WTC11 (cell line): ENCODE results near the gene CHST6. TPM values are rescaled to one million over a fixed set of nuclear protein-coding genes. Genes with fewer than 3 reads are reported as not detected.

ENCODE experiments used
- ATF1 ChIP-seq: sonication (generic); formaldehyde crosslinking; IDR thresholded peaks from 2 replicates; pipeline ENCODE4 v1.8.1; 2023; ENCODE audit warnings: mild to moderate bottlenecking, moderate library complexity, missing genetic modification reagents
- CREB1 ChIP-seq: sonication (generic); formaldehyde crosslinking; IDR thresholded peaks from 2 replicates; pipeline ENCODE4 v1.8.0; 2023; ENCODE audit warnings: mild to moderate bottlenecking, missing genetic modification reagents
- E2F4 ChIP-seq: sonication (generic); formaldehyde crosslinking; IDR thresholded peaks from 2 replicates; pipeline ENCODE4 v1.8.1; 2022; ENCODE audit warnings: low read depth, mild to moderate bottlenecking, moderate library complexity, missing genetic modification reagents, borderline replicate concordance
- ELF4 ChIP-seq: sonication (generic); formaldehyde crosslinking; IDR thresholded peaks from 2 replicates; pipeline ENCODE4 v1.8.1; 2022; ENCODE audit warnings: low read depth, mild to moderate bottlenecking, moderate library complexity, missing genetic modification reagents
- FOXP1 ChIP-seq: sonication (generic); formaldehyde crosslinking; IDR thresholded peaks from 2 replicates; pipeline ENCODE4 v1.8.0; 2022; ENCODE audit warnings: missing genetic modification reagents, mild to moderate bottlenecking, moderate library complexity, borderline replicate concordance
- JUN ChIP-seq: sonication (generic); formaldehyde crosslinking; IDR thresholded peaks from 2 replicates; pipeline ENCODE4 v1.8.0; 2023; ENCODE audit warnings: mild to moderate bottlenecking, missing genetic modification reagents
- MAX ChIP-seq: sonication (generic); formaldehyde crosslinking; IDR thresholded peaks from 2 replicates; pipeline ENCODE4 v1.8.0; 2022; ENCODE audit warnings: mild to moderate bottlenecking, missing genetic modification reagents
- MLX ChIP-seq: sonication (generic); formaldehyde crosslinking; IDR thresholded peaks from 2 replicates; pipeline ENCODE4 v1.8.1; 2023; ENCODE audit warnings: mild to moderate bottlenecking, missing genetic modification reagents, moderate library complexity
- NFATC4 ChIP-seq: fragments of 250-450 bp; sonication (Bioruptor Pico); IDR thresholded peaks from 2 replicates; pipeline ENCODE4 v1.9.0; 2021; ENCODE audit warnings: mild to moderate bottlenecking
- NFYB ChIP-seq: sonication (generic); formaldehyde crosslinking; conservative IDR thresholded peaks from 2 replicates; pipeline ENCODE4 v1.8.0; 2022; ENCODE audit warnings: low read depth, missing genetic modification reagents
- OVOL2 ChIP-seq: fragments of 250-450 bp; sonication (Bioruptor Pico); IDR thresholded peaks from 2 replicates; pipeline ENCODE4 v1.9.0; 2021; ENCODE audit warnings: mild to moderate bottlenecking, borderline replicate concordance
- SMAD4 ChIP-seq: sonication (generic); formaldehyde crosslinking; IDR thresholded peaks from 2 replicates; pipeline ENCODE4 v1.8.0; 2022; ENCODE audit warnings: mild to moderate bottlenecking, missing genetic modification reagents
- SP1 ChIP-seq: sonication (generic); formaldehyde crosslinking; conservative IDR thresholded peaks from 2 replicates; pipeline ENCODE4 v1.8.1; 2022; ENCODE audit warnings: missing genetic modification reagents
- ZMAT4 ChIP-seq: fragments of 250-450 bp; sonication (Bioruptor Pico); IDR thresholded peaks from 2 replicates; pipeline ENCODE4 v1.9.0; 2021; ENCODE audit warnings: mild to moderate bottlenecking
- ZNF121 ChIP-seq: sonication (generic); formaldehyde crosslinking; IDR thresholded peaks from 2 replicates; pipeline ENCODE4 v1.8.0; 2023; ENCODE audit warnings: missing genetic modification reagents
- ZNF219 ChIP-seq: sonication (generic); formaldehyde crosslinking; IDR thresholded peaks from 2 replicates; pipeline ENCODE4 v1.8.0; 2023; ENCODE audit warnings: missing genetic modification reagents, mild to moderate bottlenecking, borderline replicate concordance
- ZNF281 ChIP-seq: sonication (generic); formaldehyde crosslinking; IDR thresholded peaks from 2 replicates; pipeline ENCODE4 v1.8.0; 2023; ENCODE audit warnings: mild to moderate bottlenecking, missing genetic modification reagents
- ZNF317 ChIP-seq: sonication (generic); formaldehyde crosslinking; IDR thresholded peaks from 2 replicates; pipeline ENCODE4 v1.8.1; 2023; ENCODE audit warnings: low read depth, mild to moderate bottlenecking, moderate library complexity, missing genetic modification reagents, borderline replicate concordance
- ZNF671 ChIP-seq: fragments of 250-450 bp; sonication (Bioruptor Pico); IDR thresholded peaks from 2 replicates; pipeline ENCODE4 v1.8.0; 2021; ENCODE audit warnings: mild to moderate bottlenecking
- total RNA-seq: library from RNA; stranded (reverse); gene quantifications from 3 replicates; pipeline ENCODE4 v1.2.3, GENCODE V29; 2021
- TF ChIP-seq, protein P1 (sequence below): sonication (generic); formaldehyde crosslinking; IDR thresholded peaks from 2 replicates; pipeline ENCODE4 v1.8.1; 2022; ENCODE audit warnings: mild to moderate bottlenecking, missing genetic modification reagents, moderate library complexity, borderline replicate concordance
- TF ChIP-seq, protein P2 (sequence below): sonication (generic); formaldehyde crosslinking; IDR thresholded peaks from 2 replicates; pipeline ENCODE4 v1.8.1; 2023; ENCODE audit warnings: mild to moderate bottlenecking, missing genetic modification reagents, borderline replicate concordance
- TF ChIP-seq, protein P3 (sequence below): sonication (generic); formaldehyde crosslinking; IDR thresholded peaks from 2 replicates; pipeline ENCODE4 v1.8.1; 2023; ENCODE audit warnings: mild to moderate bottlenecking, missing genetic modification reagents, moderate library complexity
- TF ChIP-seq, protein P4 (sequence below): sonication (generic); formaldehyde crosslinking; IDR thresholded peaks from 2 replicates; pipeline ENCODE4 v1.8.1; 2023; ENCODE audit warnings: mild to moderate bottlenecking, missing genetic modification reagents
- TF ChIP-seq, protein P5 (sequence below): fragments of 250-450 bp; sonication (Bioruptor Pico); IDR thresholded peaks from 2 replicates; pipeline ENCODE4 v2.1.2; 2022; ENCODE audit warnings: mild to moderate bottlenecking, moderate library complexity

Gene CHST6
- total RNA-seq, 1 experiment from 2014 or later: 20.2 TPM

DNA sequence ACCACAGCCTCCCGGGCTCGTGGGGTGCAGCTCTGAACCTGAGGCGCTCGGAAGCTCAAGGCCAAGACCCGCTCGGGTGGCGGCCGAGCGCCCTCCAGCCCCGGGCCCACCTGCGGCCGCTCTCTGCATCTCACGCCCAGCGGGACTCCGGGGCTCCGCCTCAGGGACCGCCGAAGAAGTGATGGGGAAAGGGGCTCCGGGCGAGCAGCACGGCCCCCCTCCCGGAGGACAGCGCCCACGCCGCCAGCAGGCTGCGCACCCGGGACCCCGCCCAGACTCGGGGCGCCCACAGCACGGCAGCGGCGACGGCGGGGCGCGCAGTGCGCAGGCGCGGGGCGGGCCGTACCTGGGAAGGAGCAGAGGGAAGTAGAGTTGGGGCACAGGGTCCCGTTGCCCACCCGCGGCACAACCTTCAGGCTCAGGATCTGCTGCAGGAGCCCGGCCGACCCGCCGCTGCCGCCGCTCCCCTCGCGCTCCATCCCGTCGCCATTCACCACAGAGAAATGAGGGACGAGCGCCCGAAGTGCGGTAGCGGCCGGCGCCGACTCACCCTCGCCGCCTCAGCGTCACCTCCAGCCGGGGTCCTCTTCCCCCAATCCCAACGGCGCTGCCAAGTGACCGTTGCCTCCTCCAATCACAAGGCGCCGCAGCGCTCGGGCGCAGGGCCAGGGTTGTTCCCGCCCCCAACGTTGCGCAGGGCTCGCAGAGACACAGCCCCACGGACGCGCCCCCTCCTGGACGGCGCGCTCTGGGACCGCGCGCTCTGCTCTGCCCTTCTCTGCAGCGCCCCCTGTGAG lies 30.9 kb downstream of the CHST6 start, which contains the start of gene TMEM170A (continued):
- TF ChIP-seq ZNF121 (peak; percentile 3; the same call in 1 of the 2 replicates), SP1 (peak; percentile 90), JUN (CRISPR knock-in tag) (0 out of 2 replicates have a peak, but pooled peaks have one; percentile 15), CREB1 (CRISPR knock-in tag) (no peak), MAX (CRISPR knock-in tag) (peak; percentile 77), MLX (CRISPR knock-in tag) (no peak), ZNF671 (no peak), OVOL2 (CRISPR knock-in tag) (no peak), ZNF219 (no peak), SMAD4 (CRISPR knock-in tag) (no peak), FOXP1 (peak; percentile 85), ZNF281 (CRISPR knock-in tag) (no peak), E2F4 (CRISPR knock-in tag) (no peak), NFYB (CRISPR knock-in tag) (peak; percentile 92), ZMAT4 (CRISPR knock-in tag) (no peak), ELF4 (CRISPR knock-in tag) (no peak), NFATC4 (CRISPR knock-in tag) (no peak), ZNF317 (0 out of 2 replicates have a peak, but pooled peaks have one; percentile 42), ATF1 (CRISPR knock-in tag) (no peak)
- TF ChIP-seq, protein P1, sequence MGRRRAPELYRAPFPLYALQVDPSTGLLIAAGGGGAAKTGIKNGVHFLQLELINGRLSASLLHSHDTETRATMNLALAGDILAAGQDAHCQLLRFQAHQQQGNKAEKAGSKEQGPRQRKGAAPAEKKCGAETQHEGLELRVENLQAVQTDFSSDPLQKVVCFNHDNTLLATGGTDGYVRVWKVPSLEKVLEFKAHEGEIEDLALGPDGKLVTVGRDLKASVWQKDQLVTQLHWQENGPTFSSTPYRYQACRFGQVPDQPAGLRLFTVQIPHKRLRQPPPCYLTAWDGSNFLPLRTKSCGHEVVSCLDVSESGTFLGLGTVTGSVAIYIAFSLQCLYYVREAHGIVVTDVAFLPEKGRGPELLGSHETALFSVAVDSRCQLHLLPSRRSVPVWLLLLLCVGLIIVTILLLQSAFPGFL (CRISPR knock-in tag): no peak; the same call in 1 of the 2 replicates
- TF ChIP-seq, protein P2, sequence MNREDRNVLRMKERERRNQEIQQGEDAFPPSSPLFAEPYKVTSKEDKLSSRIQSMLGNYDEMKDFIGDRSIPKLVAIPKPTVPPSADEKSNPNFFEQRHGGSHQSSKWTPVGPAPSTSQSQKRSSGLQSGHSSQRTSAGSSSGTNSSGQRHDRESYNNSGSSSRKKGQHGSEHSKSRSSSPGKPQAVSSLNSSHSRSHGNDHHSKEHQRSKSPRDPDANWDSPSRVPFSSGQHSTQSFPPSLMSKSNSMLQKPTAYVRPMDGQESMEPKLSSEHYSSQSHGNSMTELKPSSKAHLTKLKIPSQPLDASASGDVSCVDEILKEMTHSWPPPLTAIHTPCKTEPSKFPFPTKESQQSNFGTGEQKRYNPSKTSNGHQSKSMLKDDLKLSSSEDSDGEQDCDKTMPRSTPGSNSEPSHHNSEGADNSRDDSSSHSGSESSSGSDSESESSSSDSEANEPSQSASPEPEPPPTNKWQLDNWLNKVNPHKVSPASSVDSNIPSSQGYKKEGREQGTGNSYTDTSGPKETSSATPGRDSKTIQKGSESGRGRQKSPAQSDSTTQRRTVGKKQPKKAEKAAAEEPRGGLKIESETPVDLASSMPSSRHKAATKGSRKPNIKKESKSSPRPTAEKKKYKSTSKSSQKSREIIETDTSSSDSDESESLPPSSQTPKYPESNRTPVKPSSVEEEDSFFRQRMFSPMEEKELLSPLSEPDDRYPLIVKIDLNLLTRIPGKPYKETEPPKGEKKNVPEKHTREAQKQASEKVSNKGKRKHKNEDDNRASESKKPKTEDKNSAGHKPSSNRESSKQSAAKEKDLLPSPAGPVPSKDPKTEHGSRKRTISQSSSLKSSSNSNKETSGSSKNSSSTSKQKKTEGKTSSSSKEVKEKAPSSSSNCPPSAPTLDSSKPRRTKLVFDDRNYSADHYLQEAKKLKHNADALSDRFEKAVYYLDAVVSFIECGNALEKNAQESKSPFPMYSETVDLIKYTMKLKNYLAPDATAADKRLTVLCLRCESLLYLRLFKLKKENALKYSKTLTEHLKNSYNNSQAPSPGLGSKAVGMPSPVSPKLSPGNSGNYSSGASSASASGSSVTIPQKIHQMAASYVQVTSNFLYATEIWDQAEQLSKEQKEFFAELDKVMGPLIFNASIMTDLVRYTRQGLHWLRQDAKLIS: no peak
- TF ChIP-seq, protein P3, sequence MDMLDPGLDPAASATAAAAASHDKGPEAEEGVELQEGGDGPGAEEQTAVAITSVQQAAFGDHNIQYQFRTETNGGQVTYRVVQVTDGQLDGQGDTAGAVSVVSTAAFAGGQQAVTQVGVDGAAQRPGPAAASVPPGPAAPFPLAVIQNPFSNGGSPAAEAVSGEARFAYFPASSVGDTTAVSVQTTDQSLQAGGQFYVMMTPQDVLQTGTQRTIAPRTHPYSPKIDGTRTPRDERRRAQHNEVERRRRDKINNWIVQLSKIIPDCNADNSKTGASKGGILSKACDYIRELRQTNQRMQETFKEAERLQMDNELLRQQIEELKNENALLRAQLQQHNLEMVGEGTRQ (CRISPR knock-in tag): 0 out of 2 replicates have a peak, but pooled peaks have one; percentile 34
- TF ChIP-seq, protein P4, sequence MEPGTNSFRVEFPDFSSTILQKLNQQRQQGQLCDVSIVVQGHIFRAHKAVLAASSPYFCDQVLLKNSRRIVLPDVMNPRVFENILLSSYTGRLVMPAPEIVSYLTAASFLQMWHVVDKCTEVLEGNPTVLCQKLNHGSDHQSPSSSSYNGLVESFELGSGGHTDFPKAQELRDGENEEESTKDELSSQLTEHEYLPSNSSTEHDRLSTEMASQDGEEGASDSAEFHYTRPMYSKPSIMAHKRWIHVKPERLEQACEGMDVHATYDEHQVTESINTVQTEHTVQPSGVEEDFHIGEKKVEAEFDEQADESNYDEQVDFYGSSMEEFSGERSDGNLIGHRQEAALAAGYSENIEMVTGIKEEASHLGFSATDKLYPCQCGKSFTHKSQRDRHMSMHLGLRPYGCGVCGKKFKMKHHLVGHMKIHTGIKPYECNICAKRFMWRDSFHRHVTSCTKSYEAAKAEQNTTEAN (CRISPR knock-in tag): peak; percentile 68
- TF ChIP-seq, protein P5, sequence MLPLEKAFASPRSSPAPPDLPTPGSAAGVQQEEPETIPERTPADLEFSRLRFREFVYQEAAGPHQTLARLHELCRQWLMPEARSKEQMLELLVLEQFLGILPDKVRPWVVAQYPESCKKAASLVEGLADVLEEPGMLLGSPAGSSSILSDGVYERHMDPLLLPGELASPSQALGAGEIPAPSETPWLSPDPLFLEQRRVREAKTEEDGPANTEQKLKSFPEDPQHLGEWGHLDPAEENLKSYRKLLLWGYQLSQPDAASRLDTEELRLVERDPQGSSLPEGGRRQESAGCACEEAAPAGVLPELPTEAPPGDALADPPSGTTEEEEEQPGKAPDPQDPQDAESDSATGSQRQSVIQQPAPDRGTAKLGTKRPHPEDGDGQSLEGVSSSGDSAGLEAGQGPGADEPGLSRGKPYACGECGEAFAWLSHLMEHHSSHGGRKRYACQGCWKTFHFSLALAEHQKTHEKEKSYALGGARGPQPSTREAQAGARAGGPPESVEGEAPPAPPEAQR (CRISPR knock-in tag): no peak
